HG02798 (cell line): ENCODE results near the gene KLF17.

Experiments used
- ATAC-seq: cut with Tn5 transposase; IDR thresholded peaks from one replicate; pipeline ENCODE4 v1.9.1; 2021; ENCODE audit warnings: mild to moderate bottlenecking; ENCODE audit not compliant: unreplicated experiment, poor library complexity

KLF17 gene

GRCh38 chr1:44118682-44119081, at the start of gene KLF17:
KLF17 (plus strand) TSS chr1:44118821; CDS start chr1:44118908, 87 bp downstream.
- no peak for ATAC-seq

GRCh38 chr1:44071461-44071860, 47.2 kb upstream of the KLF17 start:
- ATAC-seq, result no peak

GRCh38 chr1:44072204-44072603, 46.4 kb upstream of the KLF17 start:
- ATAC-seq, result no peak

GRCh38 chr1:44072821-44073220, 45.8 kb upstream of the KLF17 start:
- no peak for ATAC-seq

GRCh38 chr1:44073528-44073927, 45.1 kb upstream of the KLF17 start:
- ATAC-seq, result no peak

GRCh38 chr1:44074415-44074814, 44.2 kb upstream of the KLF17 start:
- ATAC-seq, result no peak

- ATAC-seq, result no peak
Measured at GRCh38 chr1:44076066-44076465, 42.6 kb upstream of the KLF17 start.

- no peak for ATAC-seq
Measured at GRCh38 chr1:44077421-44077820, 41.2 kb upstream of the KLF17 start.

GRCh38 chr1:44078104-44078503, 40.5 kb upstream of the KLF17 start:
- no peak for ATAC-seq

GRCh38 chr1:44079566-44079965, 39.1 kb upstream of the KLF17 start:
- ATAC-seq, result no peak

- no peak for ATAC-seq
Measured at GRCh38 chr1:44084998-44085675, 33.5 kb upstream of the KLF17 start.

- ATAC-seq, result no peak
Measured at GRCh38 chr1:44086692-44087474, 31.7 kb upstream of the KLF17 start.

GRCh38 chr1:44089371-44090048, 29.1 kb upstream of the KLF17 start:
- no peak for ATAC-seq

GRCh38 chr1:44090429-44091252, 28.0 kb upstream of the KLF17 start:
- no peak for ATAC-seq

- no peak for ATAC-seq
Measured at GRCh38 chr1:44094047-44094446, 24.6 kb upstream of the KLF17 start.

GRCh38 chr1:44100183-44100868, 18.3 kb upstream of the KLF17 start:
- no peak for ATAC-seq

- no peak for ATAC-seq
Measured at GRCh38 chr1:44101328-44101727, 17.3 kb upstream of the KLF17 start.

GRCh38 chr1:44103270-44104131, 15.1 kb upstream of the KLF17 start:
- no peak for ATAC-seq

- no peak for ATAC-seq
Measured at GRCh38 chr1:44105810-44106209, 12.8 kb upstream of the KLF17 start.
